Parathyroid adenoma (tissue), 2 donors: ENCODE measurements around the gene TMUB1.
A peak's percentile ranks its signal among the peaks of the same experiment; 100 is the strongest.

ENCODE experiments used
- H2AFZ ChIP-seq: fragments of 300-600 bp; sonication (generic); one replicate; pipeline ENCODE4 v1.7.0; 2017; ENCODE audit warnings: antibody characterized with exemption, mild to moderate bottlenecking
- H3K27ac ChIP-seq: fragments of 300-600 bp; sonication (generic); one replicate; pipeline ENCODE4 v1.7.0; 2017
- H3K27me3 ChIP-seq: fragments of 300-600 bp; sonication (generic); one replicate; pipeline ENCODE4 v1.7.0; 2017; ENCODE audit warnings: low read length; ENCODE audit not compliant: control insufficient read depth, insufficient read depth
- H3K36me3 ChIP-seq: fragments of 300-600 bp; sonication (generic); one replicate; pipeline ENCODE4 v1.7.0; 2017; ENCODE audit warnings: low read length; ENCODE audit not compliant: control insufficient read depth, insufficient read depth
- H3K4me1 ChIP-seq: fragments of 300-600 bp; sonication (generic); one replicate; pipeline ENCODE4 v1.7.0; 2017; ENCODE audit warnings: control low read depth
- H3K4me2 ChIP-seq: fragments of 300-600 bp; sonication (generic); one replicate; pipeline ENCODE4 v1.7.0; 2017; ENCODE audit warnings: low read length
- H3K4me3 ChIP-seq: fragments of 300-600 bp; sonication (generic); one replicate; pipeline ENCODE4 v1.7.0; 2017; ENCODE audit warnings: low read depth, low read length
- H3K79me2 ChIP-seq: fragments of 300-600 bp; sonication (generic); one replicate; pipeline ENCODE4 v1.7.0; 2017; ENCODE audit warnings: control low read depth
- H3K9ac ChIP-seq: fragments of 300-600 bp; sonication (generic); one replicate; pipeline ENCODE4 v1.7.0; 2017; ENCODE audit warnings: mild to moderate bottlenecking
- H3K9me3 ChIP-seq: fragments of 300-600 bp; sonication (generic); one replicate; pipeline ENCODE4 v1.7.0; 2017; ENCODE audit warnings: low read length; ENCODE audit not compliant: control insufficient read depth
- CTCF ChIP-seq: fragments of 300-600 bp; sonication (generic); IDR thresholded peaks from one replicate; pipeline ENCODE4 v1.7.0; 2017; ENCODE audit warnings: antibody characterized with exemption, mild to moderate bottlenecking
- donor health status: primary hyperparathyroidism.

Gene TMUB1

GRCh38 chr7:151053096-151053495 is 30.2 kb downstream of the TMUB1 start:
- no peak overlapping the region for H3K4me2 ChIP-seq
- H3K9me3 ChIP-seq, result no peaks in the 10 kb centered on the region
- no peak for TF ChIP-seq CTCF
- H3K79me2 ChIP-seq, result no peaks in the 10 kb centered on the region
- no peak overlapping the region for H3K9ac ChIP-seq
- H2AFZ ChIP-seq, result no peak overlapping the region
- no peak overlapping the region for H3K27ac ChIP-seq
- peaks cover 12% of the 10 kb centered on the region for H3K4me1 ChIP-seq
- H3K27me3 ChIP-seq, result no peaks in the 10 kb centered on the region
- no peak overlapping the region for H3K4me3 ChIP-seq
- H3K36me3 ChIP-seq, result no peaks in the 10 kb centered on the region

DNA sequence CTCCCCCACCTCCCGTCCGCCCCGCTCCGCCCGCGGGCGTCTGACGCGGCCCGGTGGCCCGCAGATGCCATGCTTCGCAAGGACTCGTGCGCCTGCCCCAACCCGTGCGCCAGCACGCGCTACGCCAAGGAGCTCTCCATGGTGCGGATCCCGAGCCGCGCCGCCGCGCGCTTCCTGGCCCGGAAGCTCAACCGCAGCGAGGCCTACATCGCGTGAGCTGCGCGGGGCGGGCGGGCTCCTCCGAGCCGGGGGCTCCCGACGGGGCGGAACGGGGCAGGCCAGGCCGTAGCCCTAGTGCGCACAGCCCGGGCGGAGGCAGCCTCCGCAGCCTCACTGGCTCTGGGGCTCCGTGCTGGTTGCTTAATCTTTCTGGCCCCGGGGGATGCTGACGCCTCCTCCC is 32.2 kb downstream of the TMUB1 start:
- Histone ChIP-seq H3K9ac (no peak overlapping the region), H3K36me3 (no peaks in the 10 kb centered on the region), H3K4me3 (no peak overlapping the region), H3K9me3 (no peaks in the 10 kb centered on the region), H2AFZ (peak overlapping the region; percentile 48), H3K4me2 (no peak overlapping the region), H3K4me1 (peaks cover 21% of the 10 kb centered on the region), H3K27me3 (no peaks in the 10 kb centered on the region), H3K27ac (no peak overlapping the region), H3K79me2 (no peaks in the 10 kb centered on the region)
- no peak for TF ChIP-seq CTCF

- H3K27ac ChIP-seq, result no peak overlapping the region
- TF ChIP-seq CTCF, result no peak
- H3K4me2 ChIP-seq, result no peak overlapping the region
- H3K9me3 ChIP-seq, result no peaks in the 10 kb centered on the region
- no peaks in the 10 kb centered on the region for H3K27me3 ChIP-seq
- H3K36me3 ChIP-seq, result no peaks in the 10 kb centered on the region
- no peak overlapping the region for H2AFZ ChIP-seq
- no peaks in the 10 kb centered on the region for H3K79me2 ChIP-seq
- no peak overlapping the region for H3K4me3 ChIP-seq
- peaks cover 21% of the 10 kb centered on the region for H3K4me1 ChIP-seq
- H3K9ac ChIP-seq, result no peak overlapping the region
These were observed 34.3 kb downstream of the TMUB1 start for GRCh38 chr7:151048911-151049463.

DNA sequence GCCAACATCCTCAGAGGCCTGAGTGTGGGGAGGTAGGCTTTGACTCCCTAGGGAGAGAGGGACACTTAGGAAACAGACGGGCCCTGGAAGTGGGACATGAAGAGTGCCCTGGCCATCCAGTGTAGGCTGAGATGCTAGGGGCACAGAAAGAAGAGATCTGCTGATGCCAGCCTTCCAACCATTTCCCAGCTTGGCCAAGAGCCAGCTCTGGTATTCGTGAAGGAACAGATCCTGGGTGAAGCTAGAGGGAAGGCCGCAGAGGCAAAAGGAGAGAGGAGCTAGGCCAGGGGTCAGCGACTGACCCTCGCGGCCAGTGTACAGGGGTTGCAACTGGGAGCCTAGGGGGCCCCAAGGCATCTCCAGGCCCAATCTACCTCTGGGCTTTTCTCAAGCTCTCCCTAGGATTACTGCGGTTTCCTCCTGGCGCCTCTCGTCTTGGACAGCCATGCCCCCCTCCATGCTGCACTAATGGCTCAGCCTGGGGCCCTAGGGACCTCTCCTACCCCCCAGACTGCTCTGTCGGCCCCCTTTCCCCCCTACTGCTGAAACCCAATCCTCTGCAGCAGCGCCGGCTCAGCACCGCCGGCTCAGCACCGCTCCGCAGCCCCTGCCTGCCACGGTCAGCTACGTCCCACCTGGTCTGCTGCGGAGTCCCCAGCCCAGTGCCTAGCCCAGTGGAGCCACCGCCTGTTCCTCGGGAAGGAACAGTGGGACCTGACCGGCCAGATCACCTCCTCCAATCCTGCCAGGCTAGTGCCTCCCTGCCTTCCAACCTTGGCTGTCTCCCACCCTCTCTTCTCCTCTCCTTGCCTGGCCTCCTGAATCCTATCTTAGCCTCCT is 35.1 kb downstream of the TMUB1 start, which contains the start of gene ASIC3:
Gene ASIC3 (plus strand): TSS at position 556 of the 840 bp plus-strand sequence. CDS start 355 bp downstream, outside the sequence.
- H3K27ac ChIP-seq, result no peak within 1 kb of the TSS

More for the DNA sequence above, 35.1 kb downstream of the TMUB1 start, which contains the start of gene ASIC3:
- Histone ChIP-seq H3K79me2 (no peaks in the 10 kb centered on the region), H3K4me2 (no peak within 1 kb of the TSS), H3K9me3 (no peaks in the 10 kb centered on the region), H3K27me3 (no peaks in the 10 kb centered on the region), H3K9ac (no peak within 1 kb of the TSS), H3K4me1 (peaks cover 21% of the 10 kb centered on the region), H2AFZ (peak within 1 kb of the TSS; percentile 23), H3K4me3 (no peak within 1 kb of the TSS), H3K36me3 (no peaks in the 10 kb centered on the region)
- no peak for TF ChIP-seq CTCF
